GM12878 (cell line): ENCODE results near the gene UBB. TPM values are rescaled to one million over a fixed set of nuclear protein-coding genes. Genes with fewer than 3 reads are reported as not detected.

Source experiments
- ASH2L ChIP-seq: fragments of 300-600, 200-600 bp; sonication (generic); IDR thresholded peaks from 2 replicates; pipeline ENCODE4 v1.6.1; 2017; ENCODE audit warnings: low read depth, mild to moderate bottlenecking, borderline replicate concordance
- BRCA1 ChIP-seq: IDR thresholded peaks from 2 replicates; pipeline ENCODE4 v1.6.1; 2011; ENCODE audit warnings: low read depth, low read length, improper control_type of control experiment
- CBFB ChIP-seq: IDR thresholded peaks from 2 replicates; pipeline ENCODE4 v1.6.1; 2016; ENCODE audit warnings: antibody characterized with exemption, low read depth
- CHD4 ChIP-seq: fragments of 200-600 bp; sonication (generic); IDR thresholded peaks from 2 replicates; pipeline ENCODE4 v1.6.1; 2016; ENCODE audit warnings: mild to moderate bottlenecking
- FOS ChIP-seq: IDR thresholded peaks from 3 replicates; pipeline ENCODE4 v1.6.1; 2011; ENCODE audit warnings: borderline replicate concordance; ENCODE audit not compliant: insufficient read length; ENCODE audit errors: extremely low read depth
- GABPA ChIP-seq: IDR thresholded peaks from 2 replicates; pipeline ENCODE4 v1.6.1; 2014; ENCODE audit warnings: antibody characterized with exemption, low read depth, mild to moderate bottlenecking, inconsistent platforms
- HCFC1 ChIP-seq: fragments of 150-350 bp; IDR thresholded peaks from 2 replicates; pipeline ENCODE4 v1.6.1; 2014; ENCODE audit warnings: low read length
- HDGF ChIP-seq: fragments of 450-650 bp; IDR thresholded peaks from 2 replicates; pipeline ENCODE4 v1.6.1; 2016; ENCODE audit warnings: antibody characterized with exemption
- IKZF1 ChIP-seq: fragments of 450-650 bp; conservative IDR thresholded peaks from 2 replicates; pipeline ENCODE4 v1.6.1; 2017; ENCODE audit warnings: antibody characterized with exemption, mild to moderate bottlenecking
- IRF4 ChIP-seq: IDR thresholded peaks from 2 replicates; pipeline ENCODE4 v1.6.1; 2011; ENCODE audit warnings: low read depth, low read length
- KAT2A ChIP-seq: conservative IDR thresholded peaks from 2 replicates; pipeline ENCODE4 v1.6.1; 2011; ENCODE audit warnings: low read depth, low read length; ENCODE audit not compliant: control insufficient read depth
- MXI1 ChIP-seq: fragments of 150-350 bp; IDR thresholded peaks from 2 replicates; pipeline ENCODE4 v1.6.1; 2011; ENCODE audit warnings: low read depth, mild to moderate bottlenecking, inconsistent platforms, low read length, improper control_type of control experiment
- NFXL1 ChIP-seq: fragments of 450-650 bp; IDR thresholded peaks from 2 replicates; pipeline ENCODE4 v1.6.1; 2017; ENCODE audit warnings: antibody characterized with exemption, mild to moderate bottlenecking, borderline replicate concordance
- NR2F1 ChIP-seq: fragments of 450-650 bp; conservative IDR thresholded peaks from 2 replicates; pipeline ENCODE4 v1.6.1; 2017; ENCODE audit warnings: mild to moderate bottlenecking
- POU2F2 ChIP-seq: IDR thresholded peaks from 3 replicates; pipeline ENCODE4 v1.6.1; 2011; ENCODE audit warnings: low read depth, mild to moderate bottlenecking, low read length, borderline replicate concordance
- RCOR1 ChIP-seq: conservative IDR thresholded peaks from 2 replicates; pipeline ENCODE4 v1.6.1; 2012; ENCODE audit warnings: low read depth, low read length, improper control_type of control experiment
- RFX5 ChIP-seq: IDR thresholded peaks from 2 replicates; pipeline ENCODE4 v1.6.1; 2011; ENCODE audit warnings: low read depth, low read length, improper control_type of control experiment
- SUPT20H ChIP-seq: IDR thresholded peaks from 2 replicates; pipeline ENCODE4 v1.6.1; 2011; ENCODE audit warnings: low read depth, mild to moderate bottlenecking, low read length, moderate library complexity, borderline replicate concordance; ENCODE audit not compliant: control insufficient read depth
- USF2 ChIP-seq: IDR thresholded peaks from 2 replicates; pipeline ENCODE4 v1.6.1; 2011; ENCODE audit warnings: low read depth, low read length, improper control_type of control experiment, borderline replicate concordance
- WRNIP1 ChIP-seq: IDR thresholded peaks from 2 replicates; pipeline ENCODE4 v1.6.1; 2011; ENCODE audit warnings: low read depth, low read length, improper control_type of control experiment, borderline replicate concordance
- ZNF207 ChIP-seq: fragments of 450-650 bp; IDR thresholded peaks from 2 replicates; pipeline ENCODE4 v1.6.1; 2014; ENCODE audit warnings: antibody characterized with exemption, mild to moderate bottlenecking, borderline replicate concordance
- polyA plus RNA-seq, 11 experiments: library from polyadenylated mRNA; depleted of rRNA in 4 of 11; unstranded in 6 of 11; stranded (reverse) in 5 of 11; fragments of >200 nt; fragmentation: Nextera tagmentation in 4 of 11; fragmentation: Illumina TruSeq in 1 of 11; extraction: Ambion mirVana in 4 of 11; extraction: Trizol in 1 of 11; gene quantifications; 1 replicate in 1 of 11; 2 replicates in 10 of 11; pipeline versions ENCODE4 v1.2.1 to v1.2.3, GENCODE V29; 2011 to 2016; ENCODE audit warnings: inconsistent platforms in 2 of 11, missing spikeins in 2 of 11, low read depth in 1 of 11
- total RNA-seq, 4 experiments: library from RNA; depleted of rRNA in 3 of 4; stranded (reverse); fragments of >200 nt in 3 of 4; fragmentation: Illumina TruSeq in 1 of 4; extraction: Trizol in 1 of 4; gene quantifications; 2 replicates each; pipeline versions ENCODE4 v1.2.1 to v1.2.3, GENCODE V29; 2013 to 2021
- TF ChIP-seq, protein P1 (sequence below): IDR thresholded peaks from 2 replicates; pipeline ENCODE4 v1.6.1; 2012; ENCODE audit warnings: low read depth, low read length, improper control_type of control experiment
- TF ChIP-seq, protein P2 (sequence below): fragments of 450-650 bp; IDR thresholded peaks from 2 replicates; pipeline ENCODE4 v1.6.1; 2018; ENCODE audit warnings: borderline replicate concordance, mild to moderate bottlenecking; ENCODE audit not compliant: partially characterized antibody
- TF ChIP-seq, protein P3 (sequence below): IDR thresholded peaks from 2 replicates; pipeline ENCODE4 v1.6.1; 2011; ENCODE audit warnings: low read depth, mild to moderate bottlenecking, low read length, moderate library complexity, borderline replicate concordance; ENCODE audit errors: extremely low read depth
- TF ChIP-seq, protein P4 (sequence below): fragments of 450-650 bp; IDR thresholded peaks from 2 replicates; pipeline ENCODE4 v1.6.1; 2017; ENCODE audit warnings: mild to moderate bottlenecking

Gene UBB
- total and polyA plus RNA-seq, 10 of the 15 experiments (the other 5 are each of a cell fraction or from before 2014, with no cell fraction given) = 1,133 to 4,246 (median 2,099) TPM

DNA sequence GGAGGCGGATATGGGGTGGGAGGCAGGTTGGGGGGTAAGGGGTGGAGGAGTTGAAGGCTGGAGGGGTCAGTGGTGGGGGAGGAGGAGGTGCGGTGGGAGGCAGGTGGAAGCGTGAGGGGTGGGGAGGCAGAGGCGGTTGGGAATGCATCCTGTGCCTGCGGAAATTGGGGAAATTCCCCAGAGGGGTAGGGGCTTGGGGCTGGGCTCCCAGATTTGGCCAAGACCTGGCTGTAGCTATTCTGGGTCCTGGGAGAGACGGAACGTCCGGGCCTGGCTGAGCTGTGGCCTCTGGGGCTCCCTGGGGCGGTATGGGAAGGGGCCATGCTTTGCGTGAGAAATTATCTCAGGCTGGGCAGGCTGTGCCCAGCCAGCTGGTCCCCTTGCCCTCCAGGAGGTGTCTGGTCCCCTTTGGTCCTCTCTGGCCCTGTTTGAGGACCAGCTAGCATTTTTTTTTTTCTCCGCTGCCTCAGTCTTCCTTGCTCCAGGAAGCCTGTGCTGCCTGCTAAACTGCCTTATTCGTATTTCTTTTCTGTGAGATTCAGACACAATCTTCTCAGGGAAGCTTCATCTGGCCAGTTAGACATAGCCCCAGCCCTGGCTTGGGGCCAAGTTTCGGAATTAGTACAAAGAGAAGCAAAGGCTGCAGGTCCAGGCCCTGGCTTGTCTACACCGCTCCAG lies 27.2 kb downstream of the UBB start (continued):
- TF ChIP-seq, protein P1, sequence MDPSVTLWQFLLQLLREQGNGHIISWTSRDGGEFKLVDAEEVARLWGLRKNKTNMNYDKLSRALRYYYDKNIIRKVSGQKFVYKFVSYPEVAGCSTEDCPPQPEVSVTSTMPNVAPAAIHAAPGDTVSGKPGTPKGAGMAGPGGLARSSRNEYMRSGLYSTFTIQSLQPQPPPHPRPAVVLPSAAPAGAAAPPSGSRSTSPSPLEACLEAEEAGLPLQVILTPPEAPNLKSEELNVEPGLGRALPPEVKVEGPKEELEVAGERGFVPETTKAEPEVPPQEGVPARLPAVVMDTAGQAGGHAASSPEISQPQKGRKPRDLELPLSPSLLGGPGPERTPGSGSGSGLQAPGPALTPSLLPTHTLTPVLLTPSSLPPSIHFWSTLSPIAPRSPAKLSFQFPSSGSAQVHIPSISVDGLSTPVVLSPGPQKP = no peak
- no peak for TF ChIP-seq KAT2A
- TF ChIP-seq HDGF = no peak
- no peak for TF ChIP-seq SUPT20H
- TF ChIP-seq GABPA = no peak
- TF ChIP-seq, protein P2, sequence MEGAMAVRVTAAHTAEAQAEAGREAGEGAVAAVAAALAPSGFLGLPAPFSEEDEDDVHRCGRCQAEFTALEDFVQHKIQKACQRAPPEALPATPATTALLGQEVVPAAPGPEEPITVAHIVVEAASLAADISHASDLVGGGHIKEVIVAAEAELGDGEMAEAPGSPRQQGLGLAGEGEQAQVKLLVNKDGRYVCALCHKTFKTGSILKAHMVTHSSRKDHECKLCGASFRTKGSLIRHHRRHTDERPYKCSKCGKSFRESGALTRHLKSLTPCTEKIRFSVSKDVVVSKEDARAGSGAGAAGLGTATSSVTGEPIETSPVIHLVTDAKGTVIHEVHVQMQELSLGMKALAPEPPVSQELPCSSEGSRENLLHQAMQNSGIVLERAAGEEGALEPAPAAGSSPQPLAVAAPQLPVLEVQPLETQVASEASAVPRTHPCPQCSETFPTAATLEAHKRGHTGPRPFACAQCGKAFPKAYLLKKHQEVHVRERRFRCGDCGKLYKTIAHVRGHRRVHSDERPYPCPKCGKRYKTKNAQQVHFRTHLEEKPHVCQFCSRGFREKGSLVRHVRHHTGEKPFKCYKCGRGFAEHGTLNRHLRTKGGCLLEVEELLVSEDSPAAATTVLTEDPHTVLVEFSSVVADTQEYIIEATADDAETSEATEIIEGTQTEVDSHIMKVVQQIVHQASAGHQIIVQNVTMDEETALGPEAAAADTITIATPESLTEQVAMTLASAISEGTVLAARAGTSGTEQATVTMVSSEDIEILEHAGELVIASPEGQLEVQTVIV = no peak
- TF ChIP-seq FOS = no peak
- TF ChIP-seq, protein P3, sequence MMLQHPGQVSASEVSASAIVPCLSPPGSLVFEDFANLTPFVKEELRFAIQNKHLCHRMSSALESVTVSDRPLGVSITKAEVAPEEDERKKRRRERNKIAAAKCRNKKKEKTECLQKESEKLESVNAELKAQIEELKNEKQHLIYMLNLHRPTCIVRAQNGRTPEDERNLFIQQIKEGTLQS = no peak
- TF ChIP-seq ASH2L = no peak
- TF ChIP-seq, protein P4, sequence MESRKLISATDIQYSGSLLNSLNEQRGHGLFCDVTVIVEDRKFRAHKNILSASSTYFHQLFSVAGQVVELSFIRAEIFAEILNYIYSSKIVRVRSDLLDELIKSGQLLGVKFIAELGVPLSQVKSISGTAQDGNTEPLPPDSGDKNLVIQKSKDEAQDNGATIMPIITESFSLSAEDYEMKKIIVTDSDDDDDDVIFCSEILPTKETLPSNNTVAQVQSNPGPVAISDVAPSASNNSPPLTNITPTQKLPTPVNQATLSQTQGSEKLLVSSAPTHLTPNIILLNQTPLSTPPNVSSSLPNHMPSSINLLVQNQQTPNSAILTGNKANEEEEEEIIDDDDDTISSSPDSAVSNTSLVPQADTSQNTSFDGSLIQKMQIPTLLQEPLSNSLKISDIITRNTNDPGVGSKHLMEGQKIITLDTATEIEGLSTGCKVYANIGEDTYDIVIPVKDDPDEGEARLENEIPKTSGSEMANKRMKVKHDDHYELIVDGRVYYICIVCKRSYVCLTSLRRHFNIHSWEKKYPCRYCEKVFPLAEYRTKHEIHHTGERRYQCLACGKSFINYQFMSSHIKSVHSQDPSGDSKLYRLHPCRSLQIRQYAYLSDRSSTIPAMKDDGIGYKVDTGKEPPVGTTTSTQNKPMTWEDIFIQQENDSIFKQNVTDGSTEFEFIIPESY = no peak
- TF ChIP-seq MXI1 = peak; percentile 83
- TF ChIP-seq IRF4 = peak; percentile 56; the same call in 1 of the 2 replicates
- no peak for TF ChIP-seq CHD4
- peak; percentile 82; the same call in 2 of the 3 replicates for TF ChIP-seq POU2F2
- TF ChIP-seq RFX5 = no peak
- peak; percentile 82 for TF ChIP-seq IKZF1
- peak; percentile 76; the same call in 1 of the 2 replicates for TF ChIP-seq ZNF207
- no peak for TF ChIP-seq NFXL1
- no peak for TF ChIP-seq BRCA1
- no peak for TF ChIP-seq NR2F1
- no peak for TF ChIP-seq USF2
- TF ChIP-seq RCOR1 = no peak
- TF ChIP-seq WRNIP1 = no peak
- no peak for TF ChIP-seq CBFB
- TF ChIP-seq HCFC1 = no peak
